Neural crest cell (in vitro differentiated cells): ENCODE results near the gene FILIP1L. TPM values are rescaled to one million over a fixed set of nuclear protein-coding genes. Genes with fewer than 3 reads are reported as not detected.

Experiments used
- DNase-seq: peaks from one replicate; pipeline ENCODE4 v3.0.0; 2021; ENCODE audit warnings: low read depth, mixed read lengths, low spot score
- H3K27ac Mint-ChIP-seq: one replicate; pipeline ENCODE4 v1.8.0; 2021; ENCODE audit warnings: mild to moderate bottlenecking, mixed read lengths; ENCODE audit not compliant: unreplicated experiment
- H3K27me3 Mint-ChIP-seq: 2 replicates; pipeline ENCODE4 v1.8.0; 2021; ENCODE audit warnings: low read depth, mild to moderate bottlenecking, mixed read lengths
- H3K36me3 Mint-ChIP-seq: 2 replicates; pipeline ENCODE4 v1.8.0; 2021; ENCODE audit warnings: low read depth, mild to moderate bottlenecking, mixed read lengths
- H3K4me1 Mint-ChIP-seq: 2 replicates; pipeline ENCODE4 v1.8.0; 2021; ENCODE audit warnings: mixed read lengths
- H3K4me3 Mint-ChIP-seq: one replicate; pipeline ENCODE4 v1.8.0; 2021; ENCODE audit warnings: mild to moderate bottlenecking, mixed read lengths
- H3K9me3 Mint-ChIP-seq: 2 replicates; pipeline ENCODE4 v1.8.0; 2021; ENCODE audit warnings: mixed read lengths
- CTCF ChIP-seq: fragments of 200-600 bp; sonication (generic); conservative IDR thresholded peaks from 2 replicates; pipeline ENCODE4 v1.5.0; 2021; ENCODE audit warnings: antibody characterized with exemption, mild to moderate bottlenecking
- total RNA-seq: library from RNA; stranded (reverse); gene quantifications from 2 replicates; pipeline ENCODE4 v1.2.1, GENCODE V29; 2021

FILIP1L gene
- total RNA-seq, 1 donor from 2014 or later, result 9.8 TPM

- Mint-ChIP-seq H3K4me1 (peaks cover 52% of the 10 kb centered on the region), H3K36me3 (no peaks in the 10 kb centered on the region), H3K27ac (no peak overlapping the region), H3K9me3 (peaks cover 2% of the 10 kb centered on the region), H3K4me3 (no peak overlapping the region), H3K27me3 (no peaks in the 10 kb centered on the region)
- DNase-seq, result no peak
- TF ChIP-seq CTCF, result no peak
Observed at GRCh38 chr3:100041328-100041749, 73.0 kb downstream of the FILIP1L start.

DNA sequence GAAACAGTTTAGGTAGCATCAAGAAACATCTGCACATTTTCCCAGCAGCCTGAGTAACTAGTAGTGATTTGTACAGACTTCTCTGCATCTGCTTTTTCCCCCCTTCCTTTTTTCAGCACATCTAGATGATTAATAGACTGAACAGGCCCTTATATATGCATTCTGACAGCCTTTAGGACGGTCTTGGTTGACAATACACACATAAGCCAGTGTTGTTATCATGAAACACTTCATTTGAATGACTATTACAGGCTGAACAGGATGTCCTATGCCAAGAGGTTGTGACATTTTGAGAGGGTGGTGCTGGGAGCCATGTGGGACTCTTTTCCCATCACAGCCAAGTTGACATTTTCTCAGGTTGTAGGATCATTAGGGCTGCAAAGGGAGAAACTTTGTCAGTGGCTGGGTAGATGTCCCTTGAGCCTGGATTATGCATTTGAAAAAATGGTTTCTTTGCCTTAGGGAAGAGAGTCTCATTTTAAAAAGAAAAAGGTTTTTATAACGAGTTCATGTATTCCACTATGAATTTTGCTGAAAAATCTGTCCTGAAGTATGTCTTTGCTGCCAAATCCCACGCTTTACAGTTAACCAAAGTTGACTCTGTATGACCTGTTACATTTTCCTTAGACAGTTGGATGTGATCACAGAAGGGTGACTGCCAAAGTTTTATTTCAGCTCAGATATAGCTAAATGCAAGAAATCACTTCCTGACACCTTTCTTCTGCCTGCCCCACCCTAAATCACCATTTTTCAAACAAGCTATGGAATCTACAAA is 73.7 kb downstream of the FILIP1L start:
- Mint-ChIP-seq H3K36me3 (no peaks in the 10 kb centered on the region), H3K4me1 (peaks cover 45% of the 10 kb centered on the region), H3K27me3 (no peaks in the 10 kb centered on the region), H3K4me3 (no peak overlapping the region), H3K27ac (no peak overlapping the region), H3K9me3 (peaks cover 2% of the 10 kb centered on the region)
- no peak for TF ChIP-seq CTCF
- no peak for DNase-seq

- Mint-ChIP-seq H3K27me3 (no peaks in the 10 kb centered on the region), H3K9me3 (no peaks in the 10 kb centered on the region), H3K4me1 (peaks cover 33% of the 10 kb centered on the region), H3K4me3 (no peak overlapping the region), H3K36me3 (no peaks in the 10 kb centered on the region), H3K27ac (no peak overlapping the region)
- no peak for TF ChIP-seq CTCF
- DNase-seq, result no peak
Observed at GRCh38 chr3:100039075-100039474, 75.2 kb downstream of the FILIP1L start.

DNA sequence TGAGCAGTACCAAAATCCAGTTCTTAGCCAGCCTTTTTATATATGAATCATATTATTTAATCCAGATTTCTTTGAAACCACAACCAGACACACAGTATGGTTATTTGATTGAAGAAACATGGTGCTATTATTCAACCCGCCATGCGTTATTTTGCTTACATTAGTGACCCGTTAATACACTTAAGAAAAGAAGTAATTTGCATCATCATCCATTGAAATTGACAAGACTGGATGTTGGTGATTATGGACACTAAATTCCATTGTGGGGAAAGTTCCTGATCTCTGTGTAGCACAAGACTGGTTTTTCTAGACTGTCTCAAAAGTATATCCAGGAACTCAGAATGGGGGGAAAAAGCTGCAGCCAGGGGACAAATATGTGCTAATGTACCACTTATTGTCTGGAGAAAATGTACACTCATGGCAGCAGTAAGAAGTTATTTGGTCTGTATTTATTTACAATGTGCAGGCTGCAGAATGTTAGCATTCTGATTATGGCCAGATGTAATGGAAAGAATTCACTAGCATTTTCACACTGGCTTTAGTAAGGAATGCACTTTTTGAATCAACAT is 80.3 kb downstream of the FILIP1L start:
- Mint-ChIP-seq H3K4me1 (no peaks in the 10 kb centered on the region), H3K27me3 (no peaks in the 10 kb centered on the region), H3K27ac (no peak overlapping the region), H3K36me3 (peaks cover 2% of the 10 kb centered on the region), H3K9me3 (no peaks in the 10 kb centered on the region), H3K4me3 (no peak overlapping the region)
- no peak for DNase-seq
- no peak for TF ChIP-seq CTCF

GRCh38 chr3:100033184-100033583 is 81.1 kb downstream of the FILIP1L start:
- Mint-ChIP-seq H3K9me3 (no peaks in the 10 kb centered on the region), H3K4me1 (no peaks in the 10 kb centered on the region), H3K27me3 (no peaks in the 10 kb centered on the region), H3K36me3 (peaks cover 2% of the 10 kb centered on the region), H3K4me3 (no peak overlapping the region), H3K27ac (no peak overlapping the region)
- no peak for DNase-seq
- TF ChIP-seq CTCF, result no peak
